ENCODE results near the gene IL12RB1. TPM values are rescaled to one million over a fixed set of nuclear protein-coding genes. Genes with fewer than 3 reads are reported as not detected.

The IL12RB1 gene
- total and polyA plus RNA-seq, 2 of the 13 experiments (the other 11 are each of a cell fraction or from before 2014, with no cell fraction given), result 0.03 to 0.04 TPM

GRCh38 chr19:18135712-18136584, 49.2 kb upstream of the IL12RB1 start (continued):
- no peak for TF ChIP-seq TIGD3 (CRISPR knock-in tag; IDR thresholded peaks at IDR 0.05; ENCODE audit: borderline replicate concordance)
- no peak for TF ChIP-seq HMG20B (CRISPR knock-in tag; conservative IDR thresholded peaks at IDR 0.05)
- TF ChIP-seq ZFYVE20 (CRISPR knock-in tag; IDR thresholded peaks at IDR 0.05; ENCODE audit: borderline replicate concordance, low read depth), result no peak
- TF ChIP-seq MXD1 (CRISPR knock-in tag; IDR thresholded peaks at IDR 0.05), result no peak; the same call in 1 of the 2 replicates
- TF ChIP-seq MXD4 (CRISPR knock-in tag; IDR thresholded peaks at IDR 0.05), result no peak
- no peak; the same call in 1 of the 2 replicates for TF ChIP-seq NRL (CRISPR knock-in tag; IDR thresholded peaks at IDR 0.05; ENCODE audit: borderline replicate concordance)
- TF ChIP-seq REXO4 (CRISPR knock-in tag; IDR thresholded peaks at IDR 0.05; ENCODE audit: borderline replicate concordance), result no peak
- TF ChIP-seq GMEB2 (CRISPR knock-in tag; IDR thresholded peaks at IDR 0.05; ENCODE audit: low read depth), result no peak
- no peak for TF ChIP-seq ZBTB34 (CRISPR knock-in tag; IDR thresholded peaks at IDR 0.05)
- TF ChIP-seq BATF2 (CRISPR knock-in tag; IDR thresholded peaks at IDR 0.05), result no peak
- peak; percentile 74; the same call in 1 of the 2 replicates for TF ChIP-seq SMAD3 (CRISPR knock-in tag; IDR thresholded peaks at IDR 0.05)
- TF ChIP-seq SALL2 (CRISPR knock-in tag; IDR thresholded peaks at IDR 0.05), result no peak
- TF ChIP-seq ZNF296 (CRISPR knock-in tag; conservative IDR thresholded peaks at IDR 0.05), result no peak
- no peak for TF ChIP-seq PHF20 (CRISPR knock-in tag; IDR thresholded peaks at IDR 0.05)
- 0 out of 2 replicates have a peak, but pooled peaks have one; percentile 26 for TF ChIP-seq PATZ1 (CRISPR knock-in tag; IDR thresholded peaks at IDR 0.05)
- no peak for TF ChIP-seq KAT2B (IDR thresholded peaks at IDR 0.05; ENCODE audit: borderline replicate concordance, low read depth, low read length)
- TF ChIP-seq BCL3 (CRISPR knock-in tag; IDR thresholded peaks at IDR 0.05), result peak; percentile 70; the same call in 1 of the 2 replicates
- TF ChIP-seq CBX1 (IDR thresholded peaks at IDR 0.05; ENCODE audit: low read depth), result no peak
- TF ChIP-seq JUN (CRISPR knock-in tag; IDR thresholded peaks at IDR 0.05), result no peak
